GM12878 (cell line): ENCODE measurements around the gene BAZ2B. TPM values are rescaled to one million over a fixed set of nuclear protein-coding genes. Genes with fewer than 3 reads are reported as not detected.

Experiments
- DPF2 ChIP-seq: fragments of 450-650 bp; IDR thresholded peaks from 2 replicates; pipeline ENCODE4 v1.6.1; 2017; ENCODE audit warnings: mild to moderate bottlenecking
- KDM1A ChIP-seq: fragments of 200-600 bp; sonication (generic); IDR thresholded peaks from 2 replicates; pipeline ENCODE4 v1.6.1; 2016; ENCODE audit warnings: borderline replicate concordance
- MTA2 ChIP-seq: fragments of 450-650 bp; IDR thresholded peaks from 2 replicates; pipeline ENCODE4 v1.6.1; 2016; ENCODE audit warnings: low read depth, mild to moderate bottlenecking, moderate library complexity
- RAD21 ChIP-seq: IDR thresholded peaks from 2 replicates; pipeline ENCODE4 v1.6.1; 2011; ENCODE audit warnings: mild to moderate bottlenecking, low read depth, low read length, moderate library complexity; ENCODE audit not compliant: insufficient read depth
- RB1 ChIP-seq: fragments of 450-650 bp; formaldehyde crosslinking; IDR thresholded peaks from 2 replicates; pipeline ENCODE4 v1.6.1; 2017; ENCODE audit warnings: mild to moderate bottlenecking, borderline replicate concordance
- SMARCA5 ChIP-seq: fragments of 450-650 bp; IDR thresholded peaks from 2 replicates; pipeline ENCODE4 v1.6.1; 2017; ENCODE audit warnings: mild to moderate bottlenecking
- SP1 ChIP-seq: IDR thresholded peaks from one replicate; pipeline ENCODE4 v1.6.1; 2011; ENCODE audit warnings: low read depth, low read length
- WRNIP1 ChIP-seq: IDR thresholded peaks from 2 replicates; pipeline ENCODE4 v1.6.1; 2011; ENCODE audit warnings: low read depth, low read length, improper control_type of control experiment, borderline replicate concordance
- ZBED1 ChIP-seq: IDR thresholded peaks from 2 replicates; pipeline ENCODE4 v1.6.1; 2016; ENCODE audit warnings: borderline replicate concordance
- ZNF207 ChIP-seq: fragments of 450-650 bp; IDR thresholded peaks from 2 replicates; pipeline ENCODE4 v1.6.1; 2014; ENCODE audit warnings: antibody characterized with exemption, mild to moderate bottlenecking, borderline replicate concordance
- ZNF24 ChIP-seq: fragments of 450-650 bp; IDR thresholded peaks from 2 replicates; pipeline ENCODE4 v1.6.1; 2017; ENCODE audit warnings: antibody characterized with exemption, mild to moderate bottlenecking
- polyA plus RNA-seq, 11 experiments: library from polyadenylated mRNA; depleted of rRNA in 4 of 11; unstranded in 6 of 11; stranded (reverse) in 5 of 11; fragments of >200 nt; fragmentation: Nextera tagmentation in 4 of 11; fragmentation: Illumina TruSeq in 1 of 11; extraction: Ambion mirVana in 4 of 11; extraction: Trizol in 1 of 11; gene quantifications; 1 replicate in 1 of 11; 2 replicates in 10 of 11; pipeline versions ENCODE4 v1.2.1 to v1.2.3, GENCODE V29; 2011 to 2016; ENCODE audit warnings: inconsistent platforms in 2 of 11, missing spikeins in 2 of 11, low read depth in 1 of 11
- total RNA-seq, 4 experiments: library from RNA; depleted of rRNA in 3 of 4; stranded (reverse); fragments of >200 nt in 3 of 4; fragmentation: Illumina TruSeq in 1 of 4; extraction: Trizol in 1 of 4; gene quantifications; 2 replicates each; pipeline versions ENCODE4 v1.2.1 to v1.2.3, GENCODE V29; 2013 to 2021
- TF ChIP-seq, protein P1 (sequence below): fragments of 450-650 bp; IDR thresholded peaks from 2 replicates; pipeline ENCODE4 v1.6.1; 2018; ENCODE audit warnings: borderline replicate concordance, mild to moderate bottlenecking; ENCODE audit not compliant: partially characterized antibody
- TF ChIP-seq, protein P2 (sequence below): fragments of 450-650 bp; formaldehyde crosslinking; IDR thresholded peaks from 2 replicates; pipeline ENCODE4 v1.4.0; 2020; ENCODE audit warnings: mild to moderate bottlenecking, moderate library complexity
- TF ChIP-seq, protein P3 (sequence below): IDR thresholded peaks from 2 replicates; pipeline ENCODE4 v1.6.1; 2012; ENCODE audit warnings: low read depth, low read length, improper control_type of control experiment
- TF ChIP-seq, protein P4 (sequence below): fragments of 450-650 bp; formaldehyde crosslinking; IDR thresholded peaks from 2 replicates; pipeline ENCODE4 v1.4.0; 2022; ENCODE audit warnings: mild to moderate bottlenecking, moderate library complexity
- TF ChIP-seq, protein P5 (sequence below): fragments of 150-350 bp; IDR thresholded peaks from 2 replicates; pipeline ENCODE4 v1.6.1; 2016; ENCODE audit warnings: low read depth, low read length

Gene BAZ2B
- total and polyA plus RNA-seq, 10 of the 15 experiments (the other 5 are each of a cell fraction or from before 2014, with no cell fraction given): 8.8 to 49.7 (median 24.7) TPM

DNA sequence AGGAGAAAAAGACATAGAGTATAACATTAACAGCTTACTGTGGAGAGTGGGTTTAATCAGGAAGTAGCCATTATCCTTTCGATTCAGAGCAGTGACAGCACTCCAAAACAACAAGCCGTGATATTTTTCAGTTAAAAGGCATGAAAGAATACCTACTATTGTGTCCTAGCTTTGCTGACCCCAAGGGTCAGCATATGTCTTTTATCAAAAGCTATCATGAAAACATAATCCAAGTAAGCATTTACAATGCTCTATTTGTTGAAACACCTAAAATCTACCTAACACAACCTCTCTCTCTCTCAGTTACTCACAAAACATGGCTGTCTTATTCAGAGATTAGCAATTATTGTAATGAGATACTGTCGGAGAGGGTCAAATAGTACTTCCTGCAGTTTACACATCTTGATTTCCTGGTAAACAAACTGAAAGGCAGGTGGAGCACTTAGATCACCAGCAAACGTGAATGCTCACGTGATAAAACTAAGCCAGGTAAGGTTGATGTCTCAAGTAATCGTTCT lies 100.0 kb downstream of the BAZ2B start (continued):
- TF ChIP-seq KDM1A (no peak), ZNF207 (no peak), SMARCA5 (no peak), DPF2 (no peak), RAD21 (peak; percentile 42; the same call in 1 of the 2 replicates), ZNF24 (no peak), ZBED1 (no peak), WRNIP1 (no peak), RB1 (peak; percentile 35; the same call in 1 of the 2 replicates), MTA2 (peak; percentile 54), SP1 (no peak)
- TF ChIP-seq, protein P1, sequence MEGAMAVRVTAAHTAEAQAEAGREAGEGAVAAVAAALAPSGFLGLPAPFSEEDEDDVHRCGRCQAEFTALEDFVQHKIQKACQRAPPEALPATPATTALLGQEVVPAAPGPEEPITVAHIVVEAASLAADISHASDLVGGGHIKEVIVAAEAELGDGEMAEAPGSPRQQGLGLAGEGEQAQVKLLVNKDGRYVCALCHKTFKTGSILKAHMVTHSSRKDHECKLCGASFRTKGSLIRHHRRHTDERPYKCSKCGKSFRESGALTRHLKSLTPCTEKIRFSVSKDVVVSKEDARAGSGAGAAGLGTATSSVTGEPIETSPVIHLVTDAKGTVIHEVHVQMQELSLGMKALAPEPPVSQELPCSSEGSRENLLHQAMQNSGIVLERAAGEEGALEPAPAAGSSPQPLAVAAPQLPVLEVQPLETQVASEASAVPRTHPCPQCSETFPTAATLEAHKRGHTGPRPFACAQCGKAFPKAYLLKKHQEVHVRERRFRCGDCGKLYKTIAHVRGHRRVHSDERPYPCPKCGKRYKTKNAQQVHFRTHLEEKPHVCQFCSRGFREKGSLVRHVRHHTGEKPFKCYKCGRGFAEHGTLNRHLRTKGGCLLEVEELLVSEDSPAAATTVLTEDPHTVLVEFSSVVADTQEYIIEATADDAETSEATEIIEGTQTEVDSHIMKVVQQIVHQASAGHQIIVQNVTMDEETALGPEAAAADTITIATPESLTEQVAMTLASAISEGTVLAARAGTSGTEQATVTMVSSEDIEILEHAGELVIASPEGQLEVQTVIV: no peak
- TF ChIP-seq, protein P2, sequence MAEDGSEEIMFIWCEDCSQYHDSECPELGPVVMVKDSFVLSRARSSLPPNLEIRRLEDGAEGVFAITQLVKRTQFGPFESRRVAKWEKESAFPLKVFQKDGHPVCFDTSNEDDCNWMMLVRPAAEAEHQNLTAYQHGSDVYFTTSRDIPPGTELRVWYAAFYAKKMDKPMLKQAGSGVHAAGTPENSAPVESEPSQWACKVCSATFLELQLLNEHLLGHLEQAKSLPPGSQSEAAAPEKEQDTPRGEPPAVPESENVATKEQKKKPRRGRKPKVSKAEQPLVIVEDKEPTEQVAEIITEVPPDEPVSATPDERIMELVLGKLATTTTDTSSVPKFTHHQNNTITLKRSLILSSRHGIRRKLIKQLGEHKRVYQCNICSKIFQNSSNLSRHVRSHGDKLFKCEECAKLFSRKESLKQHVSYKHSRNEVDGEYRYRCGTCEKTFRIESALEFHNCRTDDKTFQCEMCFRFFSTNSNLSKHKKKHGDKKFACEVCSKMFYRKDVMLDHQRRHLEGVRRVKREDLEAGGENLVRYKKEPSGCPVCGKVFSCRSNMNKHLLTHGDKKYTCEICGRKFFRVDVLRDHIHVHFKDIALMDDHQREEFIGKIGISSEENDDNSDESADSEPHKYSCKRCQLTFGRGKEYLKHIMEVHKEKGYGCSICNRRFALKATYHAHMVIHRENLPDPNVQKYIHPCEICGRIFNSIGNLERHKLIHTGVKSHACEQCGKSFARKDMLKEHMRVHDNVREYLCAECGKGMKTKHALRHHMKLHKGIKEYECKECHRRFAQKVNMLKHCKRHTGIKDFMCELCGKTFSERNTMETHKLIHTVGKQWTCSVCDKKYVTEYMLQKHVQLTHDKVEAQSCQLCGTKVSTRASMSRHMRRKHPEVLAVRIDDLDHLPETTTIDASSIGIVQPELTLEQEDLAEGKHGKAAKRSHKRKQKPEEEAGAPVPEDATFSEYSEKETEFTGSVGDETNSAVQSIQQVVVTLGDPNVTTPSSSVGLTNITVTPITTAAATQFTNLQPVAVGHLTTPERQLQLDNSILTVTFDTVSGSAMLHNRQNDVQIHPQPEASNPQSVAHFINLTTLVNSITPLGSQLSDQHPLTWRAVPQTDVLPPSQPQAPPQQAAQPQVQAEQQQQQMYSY: no peak
- TF ChIP-seq, protein P3, sequence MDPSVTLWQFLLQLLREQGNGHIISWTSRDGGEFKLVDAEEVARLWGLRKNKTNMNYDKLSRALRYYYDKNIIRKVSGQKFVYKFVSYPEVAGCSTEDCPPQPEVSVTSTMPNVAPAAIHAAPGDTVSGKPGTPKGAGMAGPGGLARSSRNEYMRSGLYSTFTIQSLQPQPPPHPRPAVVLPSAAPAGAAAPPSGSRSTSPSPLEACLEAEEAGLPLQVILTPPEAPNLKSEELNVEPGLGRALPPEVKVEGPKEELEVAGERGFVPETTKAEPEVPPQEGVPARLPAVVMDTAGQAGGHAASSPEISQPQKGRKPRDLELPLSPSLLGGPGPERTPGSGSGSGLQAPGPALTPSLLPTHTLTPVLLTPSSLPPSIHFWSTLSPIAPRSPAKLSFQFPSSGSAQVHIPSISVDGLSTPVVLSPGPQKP: no peak
- TF ChIP-seq, protein P4, sequence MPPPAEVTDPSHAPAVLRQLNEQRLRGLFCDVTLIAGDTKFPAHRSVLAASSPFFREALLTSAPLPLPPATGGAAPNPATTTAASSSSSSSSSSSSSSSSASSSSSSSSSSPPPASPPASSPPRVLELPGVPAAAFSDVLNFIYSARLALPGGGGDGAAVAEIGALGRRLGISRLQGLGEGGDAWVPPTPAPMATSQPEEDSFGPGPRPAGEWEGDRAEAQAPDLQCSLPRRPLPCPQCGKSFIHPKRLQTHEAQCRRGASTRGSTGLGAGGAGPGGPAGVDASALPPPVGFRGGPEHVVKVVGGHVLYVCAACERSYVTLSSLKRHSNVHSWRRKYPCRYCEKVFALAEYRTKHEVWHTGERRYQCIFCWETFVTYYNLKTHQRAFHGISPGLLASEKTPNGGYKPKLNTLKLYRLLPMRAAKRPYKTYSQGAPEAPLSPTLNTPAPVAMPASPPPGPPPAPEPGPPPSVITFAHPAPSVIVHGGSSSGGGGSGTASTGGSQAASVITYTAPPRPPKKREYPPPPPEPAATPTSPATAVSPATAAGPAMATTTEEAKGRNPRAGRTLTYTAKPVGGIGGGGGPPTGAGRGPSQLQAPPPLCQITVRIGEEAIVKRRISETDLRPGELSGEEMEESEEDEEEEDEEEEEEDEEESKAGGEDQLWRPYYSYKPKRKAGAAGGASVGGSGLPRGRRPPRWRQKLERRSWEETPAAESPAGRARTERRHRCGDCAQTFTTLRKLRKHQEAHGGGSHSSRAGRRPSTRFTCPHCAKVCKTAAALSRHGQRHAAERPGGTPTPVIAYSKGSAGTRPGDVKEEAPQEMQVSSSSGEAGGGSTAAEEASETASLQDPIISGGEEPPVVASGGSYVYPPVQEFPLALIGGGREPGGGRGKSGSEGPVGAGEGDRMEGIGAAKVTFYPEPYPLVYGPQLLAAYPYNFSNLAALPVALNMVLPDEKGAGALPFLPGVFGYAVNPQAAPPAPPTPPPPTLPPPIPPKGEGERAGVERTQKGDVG (CRISPR knock-in tag): no peak
- TF ChIP-seq, protein P5, sequence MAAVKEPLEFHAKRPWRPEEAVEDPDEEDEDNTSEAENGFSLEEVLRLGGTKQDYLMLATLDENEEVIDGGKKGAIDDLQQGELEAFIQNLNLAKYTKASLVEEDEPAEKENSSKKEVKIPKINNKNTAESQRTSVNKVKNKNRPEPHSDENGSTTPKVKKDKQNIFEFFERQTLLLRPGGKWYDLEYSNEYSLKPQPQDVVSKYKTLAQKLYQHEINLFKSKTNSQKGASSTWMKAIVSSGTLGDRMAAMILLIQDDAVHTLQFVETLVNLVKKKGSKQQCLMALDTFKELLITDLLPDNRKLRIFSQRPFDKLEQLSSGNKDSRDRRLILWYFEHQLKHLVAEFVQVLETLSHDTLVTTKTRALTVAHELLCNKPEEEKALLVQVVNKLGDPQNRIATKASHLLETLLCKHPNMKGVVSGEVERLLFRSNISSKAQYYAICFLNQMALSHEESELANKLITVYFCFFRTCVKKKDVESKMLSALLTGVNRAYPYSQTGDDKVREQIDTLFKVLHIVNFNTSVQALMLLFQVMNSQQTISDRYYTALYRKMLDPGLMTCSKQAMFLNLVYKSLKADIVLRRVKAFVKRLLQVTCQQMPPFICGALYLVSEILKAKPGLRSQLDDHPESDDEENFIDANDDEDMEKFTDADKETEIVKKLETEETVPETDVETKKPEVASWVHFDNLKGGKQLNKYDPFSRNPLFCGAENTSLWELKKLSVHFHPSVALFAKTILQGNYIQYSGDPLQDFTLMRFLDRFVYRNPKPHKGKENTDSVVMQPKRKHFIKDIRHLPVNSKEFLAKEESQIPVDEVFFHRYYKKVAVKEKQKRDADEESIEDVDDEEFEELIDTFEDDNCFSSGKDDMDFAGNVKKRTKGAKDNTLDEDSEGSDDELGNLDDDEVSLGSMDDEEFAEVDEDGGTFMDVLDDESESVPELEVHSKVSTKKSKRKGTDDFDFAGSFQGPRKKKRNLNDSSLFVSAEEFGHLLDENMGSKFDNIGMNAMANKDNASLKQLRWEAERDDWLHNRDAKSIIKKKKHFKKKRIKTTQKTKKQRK: no peak
